Stimulated activated CD8-positive, alpha-beta memory T cell treated with anti-CD3 and anti-CD28 coated beads, Interleukin-7, amount 100 ng/mL, for 48 hours (primary cell): ENCODE data around the gene NLRX1.
"Not testable (repeated sequence)": the region's sequence is repeated elsewhere in the genome, so short reads cannot be mapped to it uniquely, and the experiment has no call there.

Experiments used
- DNase-seq, 2 donors: peaks; one replicate each; pipeline ENCODE4 v3.0.0-alpha.2; 2020; ENCODE audit warnings: low read depth in 1 of 2; ENCODE audit errors: extremely low read depth in 1 of 2

NLRX1 gene, protein sequence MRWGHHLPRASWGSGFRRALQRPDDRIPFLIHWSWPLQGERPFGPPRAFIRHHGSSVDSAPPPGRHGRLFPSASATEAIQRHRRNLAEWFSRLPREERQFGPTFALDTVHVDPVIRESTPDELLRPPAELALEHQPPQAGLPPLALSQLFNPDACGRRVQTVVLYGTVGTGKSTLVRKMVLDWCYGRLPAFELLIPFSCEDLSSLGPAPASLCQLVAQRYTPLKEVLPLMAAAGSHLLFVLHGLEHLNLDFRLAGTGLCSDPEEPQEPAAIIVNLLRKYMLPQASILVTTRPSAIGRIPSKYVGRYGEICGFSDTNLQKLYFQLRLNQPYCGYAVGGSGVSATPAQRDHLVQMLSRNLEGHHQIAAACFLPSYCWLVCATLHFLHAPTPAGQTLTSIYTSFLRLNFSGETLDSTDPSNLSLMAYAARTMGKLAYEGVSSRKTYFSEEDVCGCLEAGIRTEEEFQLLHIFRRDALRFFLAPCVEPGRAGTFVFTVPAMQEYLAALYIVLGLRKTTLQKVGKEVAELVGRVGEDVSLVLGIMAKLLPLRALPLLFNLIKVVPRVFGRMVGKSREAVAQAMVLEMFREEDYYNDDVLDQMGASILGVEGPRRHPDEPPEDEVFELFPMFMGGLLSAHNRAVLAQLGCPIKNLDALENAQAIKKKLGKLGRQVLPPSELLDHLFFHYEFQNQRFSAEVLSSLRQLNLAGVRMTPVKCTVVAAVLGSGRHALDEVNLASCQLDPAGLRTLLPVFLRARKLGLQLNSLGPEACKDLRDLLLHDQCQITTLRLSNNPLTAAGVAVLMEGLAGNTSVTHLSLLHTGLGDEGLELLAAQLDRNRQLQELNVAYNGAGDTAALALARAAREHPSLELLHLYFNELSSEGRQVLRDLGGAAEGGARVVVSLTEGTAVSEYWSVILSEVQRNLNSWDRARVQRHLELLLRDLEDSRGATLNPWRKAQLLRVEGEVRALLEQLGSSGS

GRCh38 chr11:119168471-119169281, at the start of gene NLRX1:
Gene NLRX1, plus strand, starts transcription at chr11:119168725. Its CDS starts 2,679 bp downstream, at chr11:119171404.
- peak; percentile 59 to 81 for DNase-seq

- DNase-seq: no peak
These were observed 49.6 kb upstream of the NLRX1 start for GRCh38 chr11:119118946-119119345.

DNA sequence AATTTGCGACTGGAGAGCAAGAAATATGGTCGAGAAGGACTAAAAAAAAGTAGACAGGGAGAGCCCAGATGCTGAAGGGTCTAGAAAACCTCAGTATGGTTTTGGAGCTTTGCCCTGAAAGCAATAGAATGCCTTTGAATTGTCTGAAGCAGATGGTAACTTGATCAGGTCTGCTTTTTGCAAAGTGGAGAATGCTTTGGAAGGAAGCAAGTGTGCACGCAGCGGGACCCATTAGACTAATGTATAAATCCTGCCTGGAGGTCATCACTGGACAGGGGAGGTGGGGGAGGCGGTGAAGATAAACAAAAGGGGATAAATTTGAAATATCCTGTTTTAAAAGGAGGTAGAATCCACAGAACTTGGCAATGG, 47.9 kb upstream of the NLRX1 start:
- DNase-seq: no peak

- DNase-seq: peak; percentile 99 to 100
These were observed 47.3 kb upstream of the NLRX1 start, which contains the start of gene HINFP for GRCh38 chr11:119121008-119121810. Gene HINFP, plus strand, starts transcription at chr11:119121580. Its CDS starts 5,365 bp downstream, at chr11:119126945.

DNA sequence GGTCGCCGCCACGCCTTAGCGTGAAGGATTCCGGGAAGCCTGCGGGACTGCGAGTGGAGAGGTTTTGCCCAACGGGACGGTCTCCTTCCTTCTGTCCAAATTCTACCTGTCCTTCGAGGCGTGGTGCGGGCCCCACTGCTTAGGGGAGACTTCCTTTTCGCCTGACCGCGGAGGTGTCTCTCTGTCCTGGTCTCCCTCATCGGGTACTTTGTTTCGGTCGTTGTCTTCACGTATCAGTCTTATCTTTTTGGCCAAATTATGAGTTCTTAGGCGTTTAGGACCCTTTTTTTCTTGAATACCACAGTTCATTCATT, 46.8 kb upstream of the NLRX1 start:
- DNase-seq: no peak

DNA sequence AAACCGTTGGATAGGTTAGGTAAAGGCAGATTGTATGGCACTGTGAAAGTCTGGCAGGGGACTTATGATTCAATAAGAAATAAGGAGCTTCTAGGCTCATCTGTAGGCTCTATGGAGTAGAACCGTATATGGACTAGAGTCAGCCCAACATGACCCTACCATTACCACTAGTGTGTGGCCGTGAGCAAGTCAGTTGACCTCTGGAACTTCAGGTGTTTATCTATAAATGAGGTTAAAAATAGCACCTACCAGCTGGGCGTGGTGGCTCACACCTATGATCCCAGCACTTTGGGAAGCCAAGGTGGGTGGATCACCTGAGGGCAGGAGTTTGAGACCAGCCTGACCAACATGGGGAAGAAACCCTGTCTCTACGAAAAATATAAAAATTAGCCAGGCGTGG, 42.7 kb upstream of the NLRX1 start:
- DNase-seq: no peak

DNA sequence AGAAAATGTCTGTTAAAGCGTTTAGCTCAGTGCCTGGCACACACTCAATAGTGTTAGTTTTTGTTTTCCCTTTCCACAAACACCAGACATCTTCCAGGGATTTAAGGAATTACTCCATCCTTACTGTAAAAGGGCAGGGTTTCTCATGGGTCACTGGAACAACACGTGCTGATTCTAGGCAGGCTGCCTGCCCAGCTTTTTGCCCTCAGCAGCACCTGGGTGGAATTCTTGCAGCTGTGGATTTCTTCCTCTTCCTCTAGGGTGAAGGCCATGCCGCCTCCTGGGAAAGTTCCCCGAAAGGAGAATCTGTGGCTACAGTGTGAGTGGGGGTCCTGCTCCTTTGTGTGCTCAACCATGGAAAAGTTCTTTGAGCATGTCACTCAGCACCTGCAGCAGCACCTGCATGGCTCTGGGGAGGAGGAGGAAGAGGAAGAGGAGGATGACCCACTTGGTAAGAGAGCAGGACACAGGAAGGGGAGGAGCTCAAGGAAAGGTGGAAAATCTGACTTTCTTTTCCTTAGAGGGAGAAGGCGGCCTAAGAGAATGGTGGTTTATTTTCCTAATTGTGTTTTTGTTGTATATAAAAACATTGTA, 41.8 kb upstream of the NLRX1 start:
- no peak for DNase-seq

- DNase-seq: no peak
These were observed 37.9 kb upstream of the NLRX1 start for GRCh38 chr11:119130662-119131061.

DNA sequence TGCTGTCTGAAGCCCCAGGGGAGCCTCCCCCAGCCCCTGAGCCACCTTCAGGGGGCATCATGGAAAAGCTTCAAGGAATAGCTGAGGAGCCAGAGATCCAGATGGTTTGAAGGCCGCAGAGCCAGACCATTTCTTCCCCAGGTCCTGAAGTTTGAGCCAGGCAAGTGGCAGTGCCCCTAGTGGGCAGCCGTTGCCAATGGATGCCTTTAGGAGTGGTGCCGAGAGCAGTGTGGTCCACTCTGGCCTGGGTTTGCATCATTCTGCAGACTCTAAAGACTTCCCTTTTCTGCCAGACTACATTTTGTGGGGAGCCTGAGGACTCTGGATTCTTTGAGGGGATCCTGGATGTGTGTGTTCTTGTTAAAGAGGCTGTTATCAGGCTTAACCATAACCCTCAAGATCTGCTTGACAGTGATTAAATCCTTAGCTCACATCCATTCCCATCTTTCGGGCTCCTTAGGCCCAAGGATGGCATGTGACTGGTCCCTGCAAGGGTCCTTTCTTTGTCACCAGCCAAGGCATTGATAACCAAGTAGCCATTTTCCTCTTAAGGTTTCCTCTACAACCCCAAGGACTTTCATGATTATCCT, 34.0 kb upstream of the NLRX1 start:
- no peak for DNase-seq

GRCh38 chr11:119139276-119139675, 29.2 kb upstream of the NLRX1 start:
- not testable (repeated sequence) for DNase-seq

DNA sequence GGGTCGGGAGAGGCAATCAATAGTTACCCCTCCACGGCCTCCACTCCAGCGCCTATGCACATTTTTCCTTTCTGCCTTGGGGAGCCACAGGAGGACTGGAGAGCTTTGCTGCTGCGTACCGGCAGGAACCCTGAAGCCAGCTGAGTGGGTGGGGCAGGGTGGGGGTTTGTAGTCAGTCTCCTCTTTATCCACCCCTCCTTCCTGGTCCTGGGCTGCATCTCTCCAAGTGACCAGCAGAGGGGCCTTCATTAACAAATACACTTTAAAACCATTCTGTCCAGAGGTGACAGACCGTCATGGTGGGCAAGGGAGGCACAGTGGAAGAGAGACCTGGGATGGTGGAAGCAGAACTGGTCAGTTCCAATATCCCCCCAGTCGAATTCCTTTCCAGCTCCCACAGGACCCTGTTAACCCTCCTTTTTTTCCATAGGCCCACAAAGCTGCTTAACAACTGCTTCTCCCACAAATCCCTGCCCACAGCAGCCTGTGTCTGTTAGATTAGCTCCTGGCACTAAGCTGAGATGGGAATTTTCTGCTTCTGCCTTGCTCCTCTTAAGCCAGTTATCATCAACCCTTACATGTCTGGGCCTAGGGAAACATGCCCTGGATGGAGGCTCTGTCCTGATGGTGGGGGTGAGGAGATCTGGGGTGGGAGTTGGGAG, 23.6 kb upstream of the NLRX1 start:
- DNase-seq: no peak

GRCh38 chr11:119145551-119145950, 23.0 kb upstream of the NLRX1 start:
- no peak for DNase-seq

- DNase-seq: no peak
These were observed 20.8 kb upstream of the NLRX1 start for GRCh38 chr11:119147604-119148333.

- no peak for DNase-seq
These were observed 19.9 kb upstream of the NLRX1 start for GRCh38 chr11:119148720-119149017.

- no peak for DNase-seq
These were observed 19.3 kb upstream of the NLRX1 start, which contains the start of gene ABCG4 for GRCh38 chr11:119149018-119149785. Gene ABCG4, plus strand, starts transcription at chr11:119149052. Its CDS starts 914 bp downstream, at chr11:119149966.

DNA sequence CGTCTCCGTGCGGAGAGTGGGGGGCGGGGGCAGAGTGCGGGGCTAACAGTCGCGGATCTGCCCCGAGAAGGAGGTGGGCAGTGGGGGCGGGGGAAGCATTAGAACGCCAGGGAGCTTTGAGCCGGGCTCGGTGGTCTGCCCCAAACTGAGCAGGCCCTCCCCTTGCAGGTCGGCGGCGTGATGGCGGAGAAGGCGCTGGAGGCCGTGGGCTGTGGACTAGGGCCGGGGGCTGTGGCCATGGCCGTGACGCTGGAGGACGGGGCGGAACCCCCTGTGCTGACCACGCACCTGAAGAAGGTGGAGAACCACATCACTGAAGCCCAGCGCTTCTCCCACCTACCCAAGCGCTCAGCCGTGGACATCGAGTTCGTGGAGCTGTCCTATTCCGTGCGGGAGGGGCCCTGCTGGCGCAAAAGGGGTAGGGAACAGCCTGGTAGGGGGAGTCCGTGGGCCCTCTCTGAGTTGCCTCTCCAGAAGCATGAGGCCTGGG, 18.7 kb upstream of the NLRX1 start:
- DNase-seq: no peak

GRCh38 chr11:119152043-119152442, 16.5 kb upstream of the NLRX1 start:
- DNase-seq: no peak
